Smooth muscle cell (in vitro differentiated cells): Measurements from ENCODE around the gene ATP8B3. TPM values are rescaled to one million over a fixed set of nuclear protein-coding genes. Genes with fewer than 3 reads are reported as not detected.
A peak's percentile ranks its signal among the peaks of the same experiment; 100 is the strongest.

ENCODE experiments used
- DNase-seq: peaks from one replicate; lab custom pipeline; 2025; ENCODE audit not compliant: unreplicated experiment; lab: John Stamatoyannopoulos, UW
- H2AFZ ChIP-seq: fragments of 200-600 bp; sonication (generic); 2 replicates; pipeline ENCODE4 v1.6.0; 2016; ENCODE audit warnings: antibody characterized with exemption, low read depth, mild to moderate bottlenecking
- H3F3A ChIP-seq: fragments of 200-600 bp; sonication (generic); 2 replicates; pipeline ENCODE4 v1.6.0; 2017; ENCODE audit warnings: antibody characterized with exemption, low read depth
- H3K27ac ChIP-seq: fragments of 200-600 bp; sonication (generic); 2 replicates; pipeline ENCODE4 v1.5.1; 2016; ENCODE audit warnings: low read depth, mild to moderate bottlenecking
- H3K27me3 ChIP-seq: fragments of 200-600 bp; sonication (generic); 2 replicates; pipeline ENCODE4 v1.6.1; 2016; ENCODE audit warnings: low read depth, mild to moderate bottlenecking
- H3K36me3 ChIP-seq: fragments of 200-600 bp; sonication (generic); 2 replicates; pipeline ENCODE4 v1.5.1; 2016; ENCODE audit warnings: low read depth
- H3K4me1 ChIP-seq: fragments of 200-600 bp; sonication (generic); 2 replicates; pipeline ENCODE4 v1.5.1; 2016; ENCODE audit warnings: low read depth
- H3K4me2 ChIP-seq: fragments of 200-600 bp; sonication (generic); 2 replicates; pipeline ENCODE4 v1.6.0; 2016; ENCODE audit warnings: mild to moderate bottlenecking
- H3K4me3 ChIP-seq: fragments of 200-600 bp; sonication (generic); 2 replicates; pipeline ENCODE4 v1.5.1; 2016; ENCODE audit warnings: mild to moderate bottlenecking
- H3K79me2 ChIP-seq: fragments of 200-600 bp; sonication (generic); 2 replicates; pipeline ENCODE4 v1.6.0; 2016; ENCODE audit warnings: low read depth, mild to moderate bottlenecking
- H3K9ac ChIP-seq: fragments of 200-600 bp; sonication (generic); 2 replicates; pipeline ENCODE4 v1.6.0; 2016; ENCODE audit warnings: low read depth
- H3K9me3 ChIP-seq: fragments of 200-600 bp; sonication (generic); replicated peaks from 2 replicates; pipeline ENCODE4 v1.5.1; 2016; ENCODE audit warnings: low read depth
- H4K20me1 ChIP-seq: fragments of 200-600 bp; sonication (generic); 2 replicates; pipeline ENCODE4 v1.6.0; 2016; ENCODE audit warnings: low read depth
- CTCF ChIP-seq: fragments of 200-600 bp; sonication (generic); IDR thresholded peaks from 2 replicates; pipeline ENCODE4 v1.5.1; 2017; ENCODE audit warnings: borderline replicate concordance, mild to moderate bottlenecking, antibody characterized with exemption; ENCODE audit not compliant: insufficient read depth, poor library complexity, severe bottlenecking
- WGBS: methylation state at CpG from one replicate; pipeline ENCODE4 v1.1.7; 2016; ENCODE audit warnings: low lambda C conversion rate; 5-methylcytosine and 5-hydroxymethylcytosine counted together
- polyA plus RNA-seq: library from polyadenylated mRNA; unstranded; fragments of >200 nt; fragmentation: Nextera tagmentation; extraction: Ambion mirVana; gene quantifications from 2 replicates; pipeline ENCODE4 v1.2.1, GENCODE V29; 2016
- total RNA-seq: library from RNA; depleted of rRNA; stranded (reverse); fragments of >200 nt; gene quantifications from 2 replicates; pipeline ENCODE4 v1.2.3, GENCODE V29; 2014

The ATP8B3 gene
- total and polyA plus RNA-seq, 2 experiments from 2014 or later: 2.8 to 3.9 TPM

GRCh38 chr19:1857648-1858326 is 45.7 kb upstream of the ATP8B3 start:
- no peak for TF ChIP-seq CTCF
- Histone ChIP-seq H3K27ac (peak overlapping the region; percentile 62), H4K20me1 (peaks cover 82% of the 10 kb centered on the region), H3K4me2 (peak overlapping the region; percentile 97), H2AFZ (no peak overlapping the region), H3K36me3 (no peaks in the 10 kb centered on the region), H3K4me1 (peaks cover 68% of the 10 kb centered on the region), H3K4me3 (peak overlapping the region; percentile 55), H3K9ac (no peak overlapping the region), H3K27me3 (no peaks in the 10 kb centered on the region), H3K9me3 (no peaks in the 10 kb centered on the region), H3F3A (no peaks in the 10 kb centered on the region), H3K79me2 (peaks cover 85% of the 10 kb centered on the region)
- WGBS: 68% methylated on average over 14 of the region's 16 CpGs
- DNase-seq: no peak

GRCh38 chr19:1856698-1857603 is 44.9 kb upstream of the ATP8B3 start:
- H3K4me3 ChIP-seq: peak overlapping the region; percentile 55
- H3K9ac ChIP-seq: no peak overlapping the region
- peak overlapping the region; percentile 62 for H3K27ac ChIP-seq
- H3K27me3 ChIP-seq: no peaks in the 10 kb centered on the region
- H3F3A ChIP-seq: no peaks in the 10 kb centered on the region
- no peak overlapping the region for H2AFZ ChIP-seq
- peak; percentile 53 for DNase-seq
- TF ChIP-seq CTCF: no peak
- H3K36me3 ChIP-seq: no peaks in the 10 kb centered on the region
- H3K4me2 ChIP-seq: peak overlapping the region; percentile 97
- H3K79me2 ChIP-seq: peaks cover 81% of the 10 kb centered on the region
- H3K4me1 ChIP-seq: peaks cover 68% of the 10 kb centered on the region
- 7% methylated on average over 39 of the region's 73 CpGs for WGBS
- peaks cover 83% of the 10 kb centered on the region for H4K20me1 ChIP-seq
- H3K9me3 ChIP-seq: no peaks in the 10 kb centered on the region

DNA sequence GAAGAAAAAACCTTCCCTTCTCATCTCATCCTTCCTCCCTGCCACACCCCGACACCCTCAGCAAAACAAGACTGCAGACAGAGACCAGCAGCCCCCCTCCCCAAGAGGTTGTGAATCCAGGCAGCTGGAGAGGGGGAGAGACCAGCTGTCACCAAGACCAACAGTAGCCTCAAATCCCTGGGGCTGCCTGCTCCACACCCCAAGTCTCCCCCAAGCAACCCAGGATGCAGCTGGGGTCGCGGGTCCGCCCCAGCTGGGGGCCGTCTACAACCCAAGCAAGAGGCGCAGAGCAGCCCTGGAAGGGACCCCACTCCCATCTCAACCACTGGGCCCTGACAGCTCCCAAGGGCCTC is 44.2 kb upstream of the ATP8B3 start:
- no peak for TF ChIP-seq CTCF
- peak overlapping the region; percentile 97 for H3K4me2 ChIP-seq
- peak overlapping the region; percentile 55 for H3K4me3 ChIP-seq
- H3K36me3 ChIP-seq: no peaks in the 10 kb centered on the region
- H3K79me2 ChIP-seq: peaks cover 75% of the 10 kb centered on the region
- peaks cover 68% of the 10 kb centered on the region for H3K4me1 ChIP-seq
- no peaks in the 10 kb centered on the region for H3F3A ChIP-seq
- DNase-seq: no peak
- no peaks in the 10 kb centered on the region for H3K27me3 ChIP-seq
- H4K20me1 ChIP-seq: peaks cover 77% of the 10 kb centered on the region
- H3K9ac ChIP-seq: peak overlapping the region; percentile 28
- no peak overlapping the region for H2AFZ ChIP-seq
- H3K9me3 ChIP-seq: no peaks in the 10 kb centered on the region
- peak overlapping the region; percentile 57 for H3K27ac ChIP-seq
- 79% methylated on average over 6 of the region's 6 CpGs for WGBS
